Measurements from ENCODE around the gene WWC1. TPM values are rescaled to one million over a fixed set of nuclear protein-coding genes. Genes with fewer than 3 reads are reported as not detected.

The WWC1 gene
- total and polyA plus RNA-seq, 2 donors, result 0.66 to 6.0 TPM

DNA sequence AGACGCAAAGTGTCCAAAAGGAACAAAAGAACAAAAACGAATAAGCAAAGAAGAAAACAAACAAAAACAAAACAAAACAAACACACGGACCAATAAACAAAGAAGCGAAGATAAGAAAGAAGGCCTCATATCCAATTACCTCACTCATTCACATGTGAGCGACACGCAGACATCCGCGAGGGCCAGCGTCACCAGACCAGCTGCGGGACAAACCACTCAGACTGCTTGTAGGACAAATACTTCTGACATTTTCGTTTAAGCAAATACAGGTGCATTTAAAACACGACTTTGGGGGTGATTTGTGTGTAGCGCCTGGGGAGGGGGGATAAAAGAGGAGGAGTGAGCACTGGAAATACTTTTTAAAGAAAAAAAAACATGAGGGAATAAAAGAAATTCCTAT, 28.3 kb upstream of the WWC1 start:
- Histone ChIP-seq H3K4me1 (ENCODE audit: control insufficient read depth in 2 of 2, insufficient read depth in 2 of 2, low read length in 2 of 2) (no peaks in the 10 kb centered on the region), H3K4me3 (ENCODE audit: low read length in 2 of 2) (no peak overlapping the region), H3K27me3 (ENCODE audit: control insufficient read depth in 2 of 2, insufficient read depth in 1 of 2, low read length in 1 of 2) (no peaks in the 10 kb centered on the region), H3K27ac (ENCODE audit: low read depth in 1 of 2, low read length in 1 of 2) (no peak overlapping the region), H3K9me3 (ENCODE audit: control insufficient read depth in 2 of 2, insufficient read depth in 1 of 2, low read length in 1 of 2) (no peaks in the 10 kb centered on the region), H3K36me3 (ENCODE audit: control insufficient read depth in 2 of 2, insufficient read depth in 2 of 2, low read length in 1 of 2) (no peaks in the 10 kb centered on the region)
- WGBS, result 86% methylated on average over 13 of the region's 13 CpGs
- no peak for DNase-seq (ENCODE audit: low read depth in 6 of 9, low spot score in 9 of 9)

DNA sequence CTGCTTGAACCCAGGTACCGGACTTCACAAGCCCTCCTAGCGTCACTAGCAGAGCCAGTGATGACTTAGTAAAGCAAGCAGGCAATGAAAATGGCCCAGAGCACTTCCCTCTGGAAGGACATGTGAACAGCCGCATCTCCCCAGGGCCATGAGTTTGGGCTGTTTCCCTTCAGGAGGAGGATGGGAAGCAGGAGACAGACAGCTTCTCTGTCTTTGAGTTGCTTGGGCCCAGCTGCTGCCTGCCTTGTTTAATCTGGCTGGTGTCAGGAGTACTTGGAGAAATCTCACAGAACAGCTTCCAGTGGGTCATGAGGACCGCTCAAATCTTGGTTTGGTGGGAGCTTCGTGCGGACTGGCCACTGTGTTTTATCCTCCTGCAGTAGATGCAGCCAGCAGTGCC, 25.4 kb upstream of the WWC1 start:
- H3K4me1 ChIP-seq (ENCODE audit: control insufficient read depth in 2 of 2, insufficient read depth in 2 of 2, low read length in 2 of 2), result peaks cover 0 to 2% of the 10 kb centered on the region in 2 donors
- no peak overlapping the region for H3K27ac ChIP-seq (ENCODE audit: low read depth in 1 of 2, low read length in 1 of 2)
- WGBS, result 97% methylated on average over 6 of the region's 6 CpGs
- H3K4me3 ChIP-seq (ENCODE audit: low read length in 2 of 2), result no peak overlapping the region
- no peaks in the 10 kb centered on the region for H3K9me3 ChIP-seq (ENCODE audit: control insufficient read depth in 2 of 2, insufficient read depth in 1 of 2, low read length in 1 of 2)
- no peaks in the 10 kb centered on the region for H3K36me3 ChIP-seq (ENCODE audit: control insufficient read depth in 2 of 2, insufficient read depth in 2 of 2, low read length in 1 of 2)
- peaks cover 2 to 15% of the 10 kb centered on the region in 2 donors for H3K27me3 ChIP-seq (ENCODE audit: control insufficient read depth in 2 of 2, insufficient read depth in 1 of 2, low read length in 1 of 2)
- no peak for DNase-seq (ENCODE audit: low read depth in 6 of 9, low spot score in 9 of 9)

GRCh38 chr5:168268949-168269936, 22.2 kb upstream of the WWC1 start:
- peaks cover 2 to 15% of the 10 kb centered on the region in 2 donors for H3K27me3 ChIP-seq (ENCODE audit: control insufficient read depth in 2 of 2, insufficient read depth in 1 of 2, low read length in 1 of 2)
- H3K27ac ChIP-seq (ENCODE audit: low read depth in 1 of 2, low read length in 1 of 2), result no peak overlapping the region
- H3K4me1 ChIP-seq (ENCODE audit: control insufficient read depth in 2 of 2, insufficient read depth in 2 of 2, low read length in 2 of 2), result peaks cover 0 to 2% of the 10 kb centered on the region in 2 donors
- WGBS, result 11% methylated on average over 30 of the region's 30 CpGs
- peak; percentile 39 to 76 (median 55) for DNase-seq (ENCODE audit: low read depth in 6 of 9, low spot score in 9 of 9)
- no peaks in the 10 kb centered on the region for H3K36me3 ChIP-seq (ENCODE audit: control insufficient read depth in 2 of 2, insufficient read depth in 2 of 2, low read length in 1 of 2)
- no peaks in the 10 kb centered on the region for H3K9me3 ChIP-seq (ENCODE audit: control insufficient read depth in 2 of 2, insufficient read depth in 1 of 2, low read length in 1 of 2)
- H3K4me3 ChIP-seq (ENCODE audit: low read length in 2 of 2), result no peak overlapping the region

- WGBS, result 68% methylated on average over 3 of the region's 3 CpGs
- H3K27me3 ChIP-seq (ENCODE audit: control insufficient read depth in 2 of 2, insufficient read depth in 1 of 2, low read length in 1 of 2), result peaks cover 2 to 15% of the 10 kb centered on the region in 2 donors
- H3K36me3 ChIP-seq (ENCODE audit: control insufficient read depth in 2 of 2, insufficient read depth in 2 of 2, low read length in 1 of 2), result no peaks in the 10 kb centered on the region
- no peaks in the 10 kb centered on the region for H3K9me3 ChIP-seq (ENCODE audit: control insufficient read depth in 2 of 2, insufficient read depth in 1 of 2, low read length in 1 of 2)
- no peak overlapping the region for H3K27ac ChIP-seq (ENCODE audit: low read depth in 1 of 2, low read length in 1 of 2)
- H3K4me3 ChIP-seq (ENCODE audit: low read length in 2 of 2), result no peak overlapping the region
- H3K4me1 ChIP-seq (ENCODE audit: control insufficient read depth in 2 of 2, insufficient read depth in 2 of 2, low read length in 2 of 2), result peaks cover 0 to 2% of the 10 kb centered on the region in 2 donors
- DNase-seq (ENCODE audit: low read depth in 6 of 9, low spot score in 9 of 9), result no peak
Measured at GRCh38 chr5:168269937-168270330, 21.5 kb upstream of the WWC1 start.

GRCh38 chr5:168270476-168270875, 21.0 kb upstream of the WWC1 start:
- Histone ChIP-seq H3K9me3 (ENCODE audit: control insufficient read depth in 2 of 2, insufficient read depth in 1 of 2, low read length in 1 of 2) (no peaks in the 10 kb centered on the region), H3K4me3 (ENCODE audit: low read length in 2 of 2) (no peak overlapping the region), H3K27ac (ENCODE audit: low read depth in 1 of 2, low read length in 1 of 2) (no peak overlapping the region), H3K4me1 (ENCODE audit: control insufficient read depth in 2 of 2, insufficient read depth in 2 of 2, low read length in 2 of 2) (peaks cover 0 to 2% of the 10 kb centered on the region in 2 donors), H3K27me3 (ENCODE audit: control insufficient read depth in 2 of 2, insufficient read depth in 1 of 2, low read length in 1 of 2) (peaks cover 2 to 15% of the 10 kb centered on the region in 2 donors), H3K36me3 (ENCODE audit: control insufficient read depth in 2 of 2, insufficient read depth in 2 of 2, low read length in 1 of 2) (no peaks in the 10 kb centered on the region)
- 92% methylated on average over 3 of the region's 3 CpGs for WGBS
- no peak for DNase-seq (ENCODE audit: low read depth in 6 of 9, low spot score in 9 of 9)

DNA sequence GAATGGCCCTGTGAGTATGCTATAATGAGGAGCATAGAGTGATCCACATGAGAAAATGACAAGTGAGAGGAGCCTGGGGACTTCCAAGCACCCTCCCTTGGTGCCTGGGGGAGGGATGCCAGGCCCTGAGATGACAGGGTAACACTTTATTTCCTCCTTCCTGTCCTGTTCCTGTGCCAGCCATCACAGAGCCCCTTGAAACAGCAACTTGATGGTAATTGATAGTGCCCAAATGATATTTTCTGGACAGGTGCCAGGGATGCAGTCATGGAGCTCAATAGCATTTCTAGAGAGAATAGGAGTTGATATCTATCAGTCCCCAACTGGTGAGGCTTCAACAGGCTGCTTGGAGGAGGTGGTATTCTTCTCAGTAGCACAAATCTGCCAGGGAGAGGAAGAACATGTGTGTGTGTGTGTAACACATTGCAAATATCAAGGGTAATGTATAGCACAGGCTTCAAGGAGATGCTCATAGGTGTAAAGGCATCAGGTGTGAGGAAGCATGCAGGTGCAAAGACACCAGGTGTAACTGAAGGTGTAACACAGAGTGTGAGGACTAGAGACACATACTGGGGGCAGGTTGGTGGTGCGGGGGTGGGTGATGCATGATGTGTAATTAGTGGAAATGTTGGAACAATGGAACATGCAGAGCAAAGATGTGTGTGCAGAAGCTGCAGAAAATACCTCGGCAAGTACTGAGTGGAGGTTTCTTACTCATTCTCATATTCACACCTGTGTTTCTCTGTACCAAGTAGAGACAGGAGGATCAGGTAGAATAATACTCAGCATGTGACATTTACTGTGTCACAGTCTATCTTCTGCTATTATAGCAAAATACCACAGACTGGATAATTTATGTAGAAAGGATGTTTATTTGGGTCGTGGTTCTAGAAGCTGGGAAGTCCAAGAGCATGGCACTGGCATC, 18.1 kb upstream of the WWC1 start:
- H3K9me3 ChIP-seq (ENCODE audit: control insufficient read depth in 2 of 2, insufficient read depth in 1 of 2, low read length in 1 of 2), result no peaks in the 10 kb centered on the region
- DNase-seq (ENCODE audit: low read depth in 6 of 9, low spot score in 9 of 9), result no peak
- peaks cover 2 to 14% of the 10 kb centered on the region in 2 donors for H3K27me3 ChIP-seq (ENCODE audit: control insufficient read depth in 2 of 2, insufficient read depth in 1 of 2, low read length in 1 of 2)
- H3K4me1 ChIP-seq (ENCODE audit: control insufficient read depth in 2 of 2, insufficient read depth in 2 of 2, low read length in 2 of 2), result peaks cover 0 to 2% of the 10 kb centered on the region in 2 donors
- WGBS, result 88% methylated on average over 3 of the region's 3 CpGs
- H3K4me3 ChIP-seq (ENCODE audit: low read length in 2 of 2), result no peak overlapping the region
- H3K36me3 ChIP-seq (ENCODE audit: control insufficient read depth in 2 of 2, insufficient read depth in 2 of 2, low read length in 1 of 2), result no peaks in the 10 kb centered on the region
- H3K27ac ChIP-seq (ENCODE audit: low read depth in 1 of 2, low read length in 1 of 2), result no peak overlapping the region

DNA sequence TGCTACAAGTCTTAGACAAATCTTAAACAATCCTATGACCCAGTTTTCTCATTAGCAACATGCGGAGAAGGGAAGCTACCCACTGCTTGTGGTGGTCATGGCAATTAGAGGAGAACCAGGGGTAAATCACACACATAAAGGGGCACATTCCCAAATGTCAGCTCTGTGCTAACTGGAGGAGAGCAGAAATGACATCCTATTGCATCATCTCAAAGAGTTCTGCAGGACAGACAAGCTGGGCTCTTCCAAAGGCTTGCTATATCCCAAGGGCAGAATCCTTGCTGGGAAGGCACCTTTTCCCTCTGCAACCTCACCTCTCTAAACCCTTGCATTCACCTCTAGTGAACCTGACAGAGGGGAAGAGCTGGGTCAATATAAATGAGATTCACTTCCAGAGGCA, 17.0 kb upstream of the WWC1 start:
- Histone ChIP-seq H3K27ac (ENCODE audit: low read depth in 1 of 2, low read length in 1 of 2) (no peak overlapping the region), H3K36me3 (ENCODE audit: control insufficient read depth in 2 of 2, insufficient read depth in 2 of 2, low read length in 1 of 2) (no peaks in the 10 kb centered on the region), H3K9me3 (ENCODE audit: control insufficient read depth in 2 of 2, insufficient read depth in 1 of 2, low read length in 1 of 2) (no peaks in the 10 kb centered on the region), H3K4me3 (ENCODE audit: low read length in 2 of 2) (no peak overlapping the region), H3K4me1 (ENCODE audit: control insufficient read depth in 2 of 2, insufficient read depth in 2 of 2, low read length in 2 of 2) (peaks cover 0 to 2% of the 10 kb centered on the region in 2 donors), H3K27me3 (ENCODE audit: control insufficient read depth in 2 of 2, insufficient read depth in 1 of 2, low read length in 1 of 2) (peaks cover 2 to 3% of the 10 kb centered on the region in 2 donors)
- DNase-seq (ENCODE audit: low read depth in 6 of 9, low spot score in 9 of 9), result no peak
- WGBS, result 95% methylated on average over 1 of the region's 1 CpG

DNA sequence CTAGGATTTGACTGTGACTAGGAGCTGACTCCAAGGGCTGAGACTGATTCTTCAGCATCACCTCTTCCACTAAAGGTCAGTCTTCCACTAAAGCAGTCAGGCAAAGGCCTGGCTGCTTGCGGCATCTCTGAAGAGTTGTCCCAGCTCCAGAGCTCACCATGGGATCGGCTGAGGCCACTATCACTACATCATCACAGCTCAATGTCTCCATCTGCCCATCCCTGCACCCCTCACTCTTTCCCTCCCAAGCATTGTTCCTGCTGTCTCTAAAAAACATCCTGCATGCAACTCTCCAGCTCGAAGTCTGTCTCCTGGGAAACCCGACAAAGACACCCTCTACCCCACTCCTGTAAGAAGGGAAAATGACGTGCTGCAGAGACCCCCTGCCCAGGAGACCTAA, 15.5 kb upstream of the WWC1 start:
- 84% methylated on average over 5 of the region's 5 CpGs for WGBS
- no peaks in the 10 kb centered on the region for H3K9me3 ChIP-seq (ENCODE audit: control insufficient read depth in 2 of 2, insufficient read depth in 1 of 2, low read length in 1 of 2)

DNA sequence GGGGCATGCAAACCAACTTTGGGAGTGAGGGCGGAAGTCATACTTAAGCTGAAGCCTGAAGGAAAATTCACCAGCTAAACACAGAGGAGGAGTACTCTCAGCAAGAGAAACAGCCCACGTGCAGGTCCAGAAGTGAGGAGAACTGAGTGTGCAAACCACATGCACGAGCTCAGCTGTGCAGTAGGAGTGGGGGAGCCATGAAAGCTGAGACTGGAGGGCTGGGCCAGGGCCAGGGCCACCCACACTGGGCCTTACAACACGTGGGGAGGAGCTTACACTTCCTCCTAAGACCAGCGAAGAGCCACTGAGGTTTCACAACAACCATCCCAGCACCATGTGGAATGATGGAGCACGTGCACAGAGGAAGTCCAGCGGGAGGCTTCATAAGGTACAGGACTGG, 9.3 kb upstream of the WWC1 start:
- H3K4me3 ChIP-seq (ENCODE audit: low read length in 2 of 2), result no peak overlapping the region
- no peak for DNase-seq (ENCODE audit: low read depth in 6 of 9, low spot score in 9 of 9)
- H3K4me1 ChIP-seq (ENCODE audit: control insufficient read depth in 2 of 2, insufficient read depth in 2 of 2, low read length in 2 of 2), result no peaks in the 10 kb centered on the region
- 54% methylated on average over 7 of the region's 7 CpGs for WGBS
- H3K36me3 ChIP-seq (ENCODE audit: control insufficient read depth in 2 of 2, insufficient read depth in 2 of 2, low read length in 1 of 2), result no peaks in the 10 kb centered on the region
- H3K27ac ChIP-seq (ENCODE audit: low read depth in 1 of 2, low read length in 1 of 2), result no peak overlapping the region
- no peaks in the 10 kb centered on the region for H3K9me3 ChIP-seq (ENCODE audit: control insufficient read depth in 2 of 2, insufficient read depth in 1 of 2, low read length in 1 of 2)
- no peaks in the 10 kb centered on the region for H3K27me3 ChIP-seq (ENCODE audit: control insufficient read depth in 2 of 2, insufficient read depth in 1 of 2, low read length in 1 of 2)

More for the DNA sequence above, 15.5 kb upstream of the WWC1 start:
- Histone ChIP-seq H3K4me3 (ENCODE audit: low read length in 2 of 2) (no peak overlapping the region), H3K27ac (ENCODE audit: low read depth in 1 of 2, low read length in 1 of 2) (no peak overlapping the region), H3K36me3 (ENCODE audit: control insufficient read depth in 2 of 2, insufficient read depth in 2 of 2, low read length in 1 of 2) (no peaks in the 10 kb centered on the region), H3K4me1 (ENCODE audit: control insufficient read depth in 2 of 2, insufficient read depth in 2 of 2, low read length in 2 of 2) (no peaks in the 10 kb centered on the region), H3K27me3 (ENCODE audit: control insufficient read depth in 2 of 2, insufficient read depth in 1 of 2, low read length in 1 of 2) (no peaks in the 10 kb centered on the region)
- no peak for DNase-seq (ENCODE audit: low read depth in 6 of 9, low spot score in 9 of 9)

Measured in thymus (tissue), 11 donors.